GM11168 (cell line): ENCODE data around the gene PARD3.
"Not testable (repeated sequence)": the region's sequence is repeated elsewhere in the genome, so short reads cannot be mapped to it uniquely, and the experiment has no call there.

Source experiments
- in situ Hi-C: fragments of 300-500 bp; cut with MboI; formaldehyde crosslinking; loops from one replicate; pipeline ENCODE4 v1.12.0; 2022; ENCODE audit warnings: low sequenced_read_pairs; ENCODE audit not compliant: unreplicated experiment

The PARD3 gene

GRCh38 chr10:34815185-34816084 is at the start of gene PARD3:
TSS of gene PARD3 (minus strand) at chr10:34815296. CDS start at chr10:34814995, 301 bp downstream.
- in situ Hi-C loops = no loop called here

GRCh38 chr10:34864149-34865067 is 49.3 kb upstream of the PARD3 start:
- in situ Hi-C loops = no loop called here

- in situ Hi-C loops = no loop called here
These were observed 47.8 kb upstream of the PARD3 start for GRCh38 chr10:34862892-34863291.

GRCh38 chr10:34861293-34862021 is 46.4 kb upstream of the PARD3 start:
- in situ Hi-C loops = no loop called here

- in situ Hi-C loops = no loop called here
These were observed 44.1 kb upstream of the PARD3 start for GRCh38 chr10:34859170-34859569.

GRCh38 chr10:34858003-34858402 is 42.9 kb upstream of the PARD3 start:
- in situ Hi-C loops = no loop called here

GRCh38 chr10:34854147-34854601 is 39.1 kb upstream of the PARD3 start:
- in situ Hi-C loops = no loop called here

- in situ Hi-C loops = no loop called here
These were observed 38.3 kb upstream of the PARD3 start for GRCh38 chr10:34853357-34853756.

GRCh38 chr10:34850558-34850957 is 35.5 kb upstream of the PARD3 start:
- in situ Hi-C loops = no loop called here

GRCh38 chr10:34850036-34850435 is 34.9 kb upstream of the PARD3 start:
- in situ Hi-C loops = no loop called here

- in situ Hi-C loops = no loop called here
These were observed 30.0 kb upstream of the PARD3 start for GRCh38 chr10:34845070-34845469.

GRCh38 chr10:34844448-34844847 is 29.4 kb upstream of the PARD3 start:
- in situ Hi-C loops = no loop called here

- in situ Hi-C loops = not testable (repeated sequence)
These were observed 28.4 kb upstream of the PARD3 start for GRCh38 chr10:34843470-34843869.

- in situ Hi-C loops = no loop called here
These were observed 23.3 kb upstream of the PARD3 start for GRCh38 chr10:34838366-34838900.

GRCh38 chr10:34835908-34836508 is 20.9 kb upstream of the PARD3 start:
- in situ Hi-C loops = no loop called here

GRCh38 chr10:34834274-34834673 is 19.2 kb upstream of the PARD3 start:
- in situ Hi-C loops = no loop called here

- in situ Hi-C loops = no loop called here
These were observed 15.2 kb upstream of the PARD3 start for GRCh38 chr10:34830217-34830822.

GRCh38 chr10:34826857-34827766 is 12.0 kb upstream of the PARD3 start:
- in situ Hi-C loops = no loop called here
